K562 (cell line): ENCODE measurements around the gene NEURL4. TPM values are rescaled to one million over a fixed set of nuclear protein-coding genes. Genes with fewer than 3 reads are reported as not detected.

Experiments
- ATF1 ChIP-seq, 2 experiments: fragments of 450-650 bp in 1 of 2; IDR thresholded peaks; 2 replicates each; pipeline ENCODE4 v1.6.1; 2016; ENCODE audit warnings: missing compliant biosample characterization in 1 of 2, missing genetic modification characterization in 1 of 2
- CREB1 ChIP-seq, 2 experiments: sonication (generic) in 1 of 2; formaldehyde crosslinking in 1 of 2; IDR thresholded peaks; 2 replicates each; pipeline versions ENCODE4 v1.6.1 to v1.8.0; 2012 to 2022; ENCODE audit warnings: inconsistent platforms in 1 of 2, mild to moderate bottlenecking in 1 of 2, missing genetic modification reagents in 1 of 2, moderate library complexity in 1 of 2
- CTCFL ChIP-seq: IDR thresholded peaks from 2 replicates; pipeline ENCODE4 v1.6.1; 2011; ENCODE audit warnings: borderline replicate concordance, low read depth, mild to moderate bottlenecking, moderate library complexity, low read length; ENCODE audit not compliant: insufficient read depth, poor library complexity, severe bottlenecking
- ETV1 ChIP-seq: fragments of 450-650 bp; conservative IDR thresholded peaks from 2 replicates; pipeline ENCODE4 v1.6.1; 2016; ENCODE audit warnings: missing genetic modification characterization, control low read depth, low read depth, missing compliant biosample characterization
- FOXK2 ChIP-seq, 2 experiments: fragments of 450-650 bp; IDR thresholded peaks in 1 of 2; conservative IDR thresholded peaks in 1 of 2; 2 replicates each; pipeline ENCODE4 v1.6.1; 2016; ENCODE audit warnings: low read depth in 2 of 2, mild to moderate bottlenecking in 1 of 2
- FOXP1 ChIP-seq: sonication (generic); formaldehyde crosslinking; IDR thresholded peaks from 2 replicates; pipeline ENCODE4 v1.8.0; 2022; ENCODE audit warnings: mild to moderate bottlenecking, missing genetic modification reagents
- HDAC2 ChIP-seq: fragments of 450-650 bp; IDR thresholded peaks from 2 replicates; pipeline ENCODE4 v1.6.1; 2016; ENCODE audit warnings: mild to moderate bottlenecking
- NELFE ChIP-seq: IDR thresholded peaks from 2 replicates; pipeline ENCODE4 v1.6.1; 2011; ENCODE audit warnings: mild to moderate bottlenecking; ENCODE audit not compliant: insufficient read depth, insufficient read length
- RBBP5 ChIP-seq: fragments of 200-600 bp; sonication (generic); IDR thresholded peaks from 2 replicates; pipeline ENCODE4 v1.6.1; 2012; ENCODE audit warnings: borderline replicate concordance, mild to moderate bottlenecking, low read length, control low read depth, inconsistent platforms; ENCODE audit not compliant: insufficient read depth, poor library complexity, severe bottlenecking
- SETDB1 ChIP-seq: IDR thresholded peaks from one replicate; pipeline ENCODE4 v1.6.1; 2012; ENCODE audit warnings: low read length, control low read depth, inconsistent platforms
- TCF7L2 ChIP-seq: fragments of 150-350 bp; IDR thresholded peaks from 2 replicates; pipeline ENCODE4 v1.6.1; 2016; ENCODE audit warnings: low read depth, mild to moderate bottlenecking, low read length, moderate library complexity
- ZBTB43 ChIP-seq: sonication (generic); formaldehyde crosslinking; IDR thresholded peaks from 2 replicates; pipeline ENCODE4 v1.8.0; 2023; ENCODE audit warnings: mild to moderate bottlenecking, missing genetic modification reagents
- ZFPM2 ChIP-seq: fragments of 250-450 bp; sonication (Bioruptor Pico); IDR thresholded peaks from 2 replicates; pipeline ENCODE4 v1.5.1; 2022; ENCODE audit warnings: mild to moderate bottlenecking
- ZNF134 ChIP-seq: fragments of 250-450 bp; sonication (Bioruptor Pico); conservative IDR thresholded peaks from 2 replicates; pipeline ENCODE4 v1.4.0; 2020
- ZNF224 ChIP-seq: sonication (generic); formaldehyde crosslinking; IDR thresholded peaks from 2 replicates; pipeline ENCODE4 v1.8.0; 2022; ENCODE audit warnings: mild to moderate bottlenecking, missing genetic modification reagents
- polyA plus RNA-seq, 8 experiments: library from polyadenylated mRNA; depleted of rRNA in 4 of 8; stranded (reverse) in 5 of 8; unstranded in 3 of 8; fragments of >200 nt; fragmentation: Nextera tagmentation in 2 of 8; fragmentation: Illumina TruSeq in 1 of 8; extraction: Ambion mirVana in 2 of 8; extraction: Trizol in 1 of 8; gene quantifications; 2 replicates each; pipeline versions ENCODE4 v1.2.1 to v1.2.3, GENCODE V29; 2011 to 2014; ENCODE audit warnings: inconsistent platforms in 1 of 8, missing spikeins in 1 of 8
- total RNA-seq, 7 experiments: library from RNA; depleted of rRNA in 6 of 7; stranded (reverse); fragments of >200 nt in 6 of 7; fragmentation: Illumina TruSeq in 2 of 7; extraction: Trizol in 2 of 7; gene quantifications; 2 replicates each; pipeline versions ENCODE4 v1.2.1 to v1.2.3, GENCODE V29; 2011 to 2021; ENCODE audit warnings: low replicate concordance in 1 of 7
- TF ChIP-seq, protein P1 (sequence below), 2 experiments: fragments of 450-650 bp in 1 of 2; sonication (generic) in 1 of 2; formaldehyde crosslinking in 1 of 2; IDR thresholded peaks in 1 of 2; conservative IDR thresholded peaks in 1 of 2; 2 replicates each; pipeline versions ENCODE4 v1.6.1 to v1.8.1; 2016 to 2023; ENCODE audit warnings: mild to moderate bottlenecking in 2 of 2, moderate library complexity in 2 of 2, inconsistent platforms in 1 of 2, missing genetic modification reagents in 1 of 2

The NEURL4 gene
- total and polyA plus RNA-seq, 9 of the 15 experiments (the other 6 are each of a cell fraction or from before 2014, with no cell fraction given), result 0.08 to 37.4 (median 11.5) TPM

- TF ChIP-seq, protein P1, sequence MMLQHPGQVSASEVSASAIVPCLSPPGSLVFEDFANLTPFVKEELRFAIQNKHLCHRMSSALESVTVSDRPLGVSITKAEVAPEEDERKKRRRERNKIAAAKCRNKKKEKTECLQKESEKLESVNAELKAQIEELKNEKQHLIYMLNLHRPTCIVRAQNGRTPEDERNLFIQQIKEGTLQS (IDR thresholded peaks at IDR 0.05), result no peak
- TF ChIP-seq, protein P1 (CRISPR knock-in tag; conservative IDR thresholded peaks at IDR 0.05), result no peak
- no peak for TF ChIP-seq TCF7L2
- TF ChIP-seq NELFE, result no peak
- TF ChIP-seq ZNF134, result no peak
- peak; percentile 88 for TF ChIP-seq CREB1 (IDR thresholded peaks at IDR 0.05)
- TF ChIP-seq CREB1 (CRISPR knock-in tag; IDR thresholded peaks at IDR 0.05), result peak; percentile 95
- peak in 1 of 2 experiments; percentile 55; a peak in 1 of 4 replicates for TF ChIP-seq FOXK2 (conservative IDR thresholded peaks at IDR 0.05 in 1 of 2, IDR thresholded peaks at IDR 0.05 in 1 of 2; ENCODE audit: low read depth in 2 of 2)
- TF ChIP-seq ZFPM2 (CRISPR knock-in tag), result no peak
- no peak for TF ChIP-seq HDAC2
- TF ChIP-seq RBBP5, result peak; percentile 70
- peak; percentile 37; the same call in 1 of the 2 replicates for TF ChIP-seq ETV1 (tag)
- TF ChIP-seq CTCFL, result no peak
- no peak for TF ChIP-seq SETDB1
- TF ChIP-seq ATF1 (CRISPR knock-in tag; IDR thresholded peaks at IDR 0.05), result peak; percentile 36
- peak; percentile 90 for TF ChIP-seq ATF1 (tag; IDR thresholded peaks at IDR 0.05)
- no peak for TF ChIP-seq ZBTB43
- no peak; the same call in 1 of the 2 replicates for TF ChIP-seq FOXP1
- no peak for TF ChIP-seq ZNF224 (CRISPR knock-in tag)
- TF ChIP-seq, all 486 proteins: peak for 97
Measured at GRCh38 chr17:7314719-7315569, 14.2 kb downstream of the NEURL4 start, which contains the start of gene GPS2 (continued).
